Liver (tissue), 9 donors: ENCODE results near the gene DNAH1. TPM values are rescaled to one million over a fixed set of nuclear protein-coding genes. Genes with fewer than 3 reads are reported as not detected.

Experiments used
- DNase-seq: peaks from one replicate; pipeline ENCODE4 v3.0.0-alpha.2; 2017; ENCODE audit warnings: low spot score
- H3K27ac ChIP-seq, 2 donors: one replicate each; pipeline ENCODE4 v1.7.0; 2013; ENCODE audit warnings: inconsistent platforms in 2 of 2, low read length in 2 of 2, control low read depth in 1 of 2, low read depth in 1 of 2, mild to moderate bottlenecking in 1 of 2
- H3K27me3 ChIP-seq, 4 donors: one replicate each; pipeline versions ENCODE4 v1.6.1 to v1.7.0; 2013; ENCODE audit warnings: low read length in 3 of 4, inconsistent platforms in 1 of 4, mild to moderate bottlenecking in 1 of 4, moderate library complexity in 1 of 4; ENCODE audit not compliant: control insufficient read depth in 4 of 4, insufficient read depth in 4 of 4
- H3K36me3 ChIP-seq, 4 donors: one replicate each; pipeline versions ENCODE4 v1.6.1 to v1.7.0; 2013; ENCODE audit warnings: low read length in 3 of 4, mild to moderate bottlenecking in 3 of 4, low read depth in 1 of 4, moderate library complexity in 1 of 4; ENCODE audit not compliant: control insufficient read depth in 4 of 4, insufficient read depth in 3 of 4
- H3K4me1 ChIP-seq, 4 donors: one replicate each; pipeline versions ENCODE4 v1.6.1 to v1.7.0; 2013; ENCODE audit warnings: low read length in 3 of 4, mild to moderate bottlenecking in 3 of 4, moderate library complexity in 1 of 4; ENCODE audit not compliant: control insufficient read depth in 4 of 4, insufficient read depth in 4 of 4
- H3K4me3 ChIP-seq, 3 donors: one replicate each; pipeline versions ENCODE4 v1.6.1 to v1.7.0; 2013; ENCODE audit warnings: low read length in 3 of 3, control low read depth in 1 of 3, low read depth in 1 of 3, mild to moderate bottlenecking in 1 of 3
- H3K9ac ChIP-seq, 2 donors: one replicate each; pipeline ENCODE4 v1.7.0; 2013; ENCODE audit warnings: low read length in 2 of 2, mild to moderate bottlenecking in 2 of 2, moderate library complexity in 2 of 2, control low read depth in 1 of 2, low read depth in 1 of 2
- H3K9me3 ChIP-seq, 4 donors: one replicate each; pipeline versions ENCODE4 v1.6.1 to v1.7.0; 2013; ENCODE audit warnings: low read length in 3 of 4; ENCODE audit not compliant: control insufficient read depth in 4 of 4
- ATF3 ChIP-seq: IDR thresholded peaks from 2 replicates; pipeline ENCODE4 v1.6.1; 2016; ENCODE audit warnings: antibody characterized with exemption
- CTCF ChIP-seq: fragments of 150-350 bp; IDR thresholded peaks from 2 replicates; pipeline ENCODE4 v1.5.1; 2017; ENCODE audit warnings: improper control_type of control experiment, low read depth, low read length; ENCODE audit not compliant: missing input control
- EGR1 ChIP-seq, 2 donors: IDR thresholded peaks; 2 replicates each; pipeline ENCODE4 v1.6.1; 2016 to 2018; ENCODE audit warnings: antibody characterized with exemption in 2 of 2, low read depth in 2 of 2
- FOXA1 ChIP-seq: IDR thresholded peaks from 2 replicates; pipeline ENCODE4 v1.6.1; 2016; ENCODE audit warnings: antibody characterized with exemption
- FOXA2 ChIP-seq: IDR thresholded peaks from 2 replicates; pipeline ENCODE4 v1.6.1; 2016; ENCODE audit warnings: antibody characterized with exemption
- GABPA ChIP-seq, 2 donors: IDR thresholded peaks in 1 of 2; conservative IDR thresholded peaks in 1 of 2; 2 replicates each; pipeline ENCODE4 v1.6.1; 2016; ENCODE audit warnings: antibody characterized with exemption in 2 of 2, mild to moderate bottlenecking in 1 of 2, moderate library complexity in 1 of 2
- HNF4A ChIP-seq, 2 donors: conservative IDR thresholded peaks; 2 replicates each; pipeline ENCODE4 v1.6.1; 2016; ENCODE audit warnings: antibody characterized with exemption in 2 of 2, mild to moderate bottlenecking in 2 of 2
- HNF4G ChIP-seq: IDR thresholded peaks from 2 replicates; pipeline ENCODE4 v1.6.1; 2016; ENCODE audit warnings: antibody characterized with exemption
- JUND ChIP-seq, 2 donors: IDR thresholded peaks; 2 replicates each; pipeline ENCODE4 v1.6.1; 2016; ENCODE audit warnings: antibody characterized with exemption in 2 of 2
- MAX ChIP-seq: IDR thresholded peaks from 2 replicates; pipeline ENCODE4 v1.6.1; 2016; ENCODE audit warnings: antibody characterized with exemption
- NR2F2 ChIP-seq: IDR thresholded peaks from 2 replicates; pipeline ENCODE4 v1.6.1; 2016; ENCODE audit warnings: antibody characterized with exemption
- RAD21 ChIP-seq, 2 donors: IDR thresholded peaks; 2 replicates each; pipeline ENCODE4 v1.6.1; 2016; ENCODE audit warnings: antibody characterized with exemption in 2 of 2, mild to moderate bottlenecking in 2 of 2
- RXRA ChIP-seq, 2 donors: IDR thresholded peaks; 2 replicates each; pipeline ENCODE4 v1.6.1; 2017 to 2018; ENCODE audit warnings: antibody characterized with exemption in 2 of 2, mild to moderate bottlenecking in 1 of 2
- SP1 ChIP-seq: IDR thresholded peaks from 2 replicates; pipeline ENCODE4 v1.6.1; 2018; ENCODE audit warnings: antibody characterized with exemption, mild to moderate bottlenecking
- TAF1 ChIP-seq: conservative IDR thresholded peaks from 2 replicates; pipeline ENCODE4 v1.6.1; 2016; ENCODE audit warnings: antibody characterized with exemption, mild to moderate bottlenecking
- YY1 ChIP-seq: IDR thresholded peaks from 2 replicates; pipeline ENCODE4 v1.6.1; 2016; ENCODE audit warnings: antibody characterized with exemption, mild to moderate bottlenecking
- WGBS: extraction: QIAGEN DNeasy Blood & Tissue Kit; methylation state at CpG from one replicate; pipeline ENCODE4 v1.1.7; 2013; 5-methylcytosine and 5-hydroxymethylcytosine counted together
- polyA plus RNA-seq, 2 donors: library from polyadenylated mRNA; stranded (reverse) in 1 of 2; unstranded in 1 of 2; fragments of 200-250 nt in 1 of 2; fragments of >200 nt in 1 of 2; fragmentation: Nextera tagmentation in 1 of 2; extraction: Ambion mirVana in 1 of 2; gene quantifications; one replicate each; pipeline versions ENCODE4 v1.2.1 to v1.2.3, GENCODE V29; 2013 to 2015
- total RNA-seq, 2 donors: library from RNA; depleted of rRNA; stranded (reverse); fragments of >200 nt; gene quantifications; one replicate each; pipeline ENCODE4 v1.2.3, GENCODE V29; 2014
- TF ChIP-seq, protein P1 (sequence below): IDR thresholded peaks from 2 replicates; pipeline ENCODE4 v1.6.1; 2016; ENCODE audit warnings: antibody characterized with exemption
- TF ChIP-seq, protein P2 (sequence below): IDR thresholded peaks from 2 replicates; pipeline ENCODE4 v1.6.1; 2016; ENCODE audit warnings: antibody characterized with exemption, mild to moderate bottlenecking
- donor health status: healthy.
- donor health status: healthy.
- donor health status: healthy.
- donor health status: healthy.
- donor health status: healthy.

DNAH1 gene
- total and polyA plus RNA-seq, 4 donors: 1.5 to 6.0 (median 2.5) TPM

DNA sequence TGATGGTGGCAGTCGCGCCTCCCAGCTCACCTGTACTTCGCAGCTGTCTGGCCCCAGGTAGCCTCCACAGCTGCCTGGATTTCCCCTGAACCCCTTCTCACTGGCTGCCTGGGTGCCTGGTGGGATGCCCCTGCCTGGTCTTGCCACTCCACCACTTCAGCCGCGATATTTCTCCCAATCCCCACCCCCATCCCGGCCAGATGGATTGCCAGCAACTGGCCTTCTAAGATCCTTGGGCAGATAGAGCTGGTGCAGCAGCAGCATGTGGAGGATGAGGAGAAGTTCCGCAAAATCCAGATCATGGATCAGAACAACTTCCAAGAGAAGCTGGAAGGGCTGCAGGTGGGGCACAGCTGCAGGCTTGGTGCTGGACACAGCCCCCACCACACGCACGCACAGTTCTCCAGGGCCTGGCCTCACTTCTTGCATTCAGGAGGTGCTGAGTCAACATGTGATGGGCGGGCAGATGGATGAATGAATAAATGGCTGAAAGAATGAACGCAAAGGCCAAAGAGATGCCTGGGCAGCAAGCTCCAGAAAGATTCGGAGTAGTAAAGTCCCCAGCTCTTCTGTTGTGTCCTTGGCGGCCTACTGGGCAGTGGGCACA, 35.7 kb downstream of the DNAH1 start:
- Histone ChIP-seq H3K4me1 (no peaks in the 10 kb centered on the region), H3K27me3 (no peaks in the 10 kb centered on the region), H3K27ac (no peak overlapping the region), H3K9ac (no peak overlapping the region), H3K9me3 (no peaks in the 10 kb centered on the region), H3K36me3 (peaks cover 7 to 85% (median 25%) of the 10 kb centered on the region in 4 donors), H3K4me3 (no peak overlapping the region)
- DNase-seq: no peak
- TF ChIP-seq CTCF (no peak), JUND (IDR thresholded peaks at IDR 0.05) (no peak), YY1 (no peak)
- WGBS: 97% methylated on average over 13 of the region's 13 CpGs

- TF ChIP-seq, protein P1, sequence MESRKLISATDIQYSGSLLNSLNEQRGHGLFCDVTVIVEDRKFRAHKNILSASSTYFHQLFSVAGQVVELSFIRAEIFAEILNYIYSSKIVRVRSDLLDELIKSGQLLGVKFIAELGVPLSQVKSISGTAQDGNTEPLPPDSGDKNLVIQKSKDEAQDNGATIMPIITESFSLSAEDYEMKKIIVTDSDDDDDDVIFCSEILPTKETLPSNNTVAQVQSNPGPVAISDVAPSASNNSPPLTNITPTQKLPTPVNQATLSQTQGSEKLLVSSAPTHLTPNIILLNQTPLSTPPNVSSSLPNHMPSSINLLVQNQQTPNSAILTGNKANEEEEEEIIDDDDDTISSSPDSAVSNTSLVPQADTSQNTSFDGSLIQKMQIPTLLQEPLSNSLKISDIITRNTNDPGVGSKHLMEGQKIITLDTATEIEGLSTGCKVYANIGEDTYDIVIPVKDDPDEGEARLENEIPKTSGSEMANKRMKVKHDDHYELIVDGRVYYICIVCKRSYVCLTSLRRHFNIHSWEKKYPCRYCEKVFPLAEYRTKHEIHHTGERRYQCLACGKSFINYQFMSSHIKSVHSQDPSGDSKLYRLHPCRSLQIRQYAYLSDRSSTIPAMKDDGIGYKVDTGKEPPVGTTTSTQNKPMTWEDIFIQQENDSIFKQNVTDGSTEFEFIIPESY: no peak
- TF ChIP-seq RXRA (IDR thresholded peaks at IDR 0.05) (no peak), HNF4G (no peak), JUND (IDR thresholded peaks at IDR 0.05) (no peak), TAF1 (no peak), ATF3 (no peak), RAD21 (IDR thresholded peaks at IDR 0.05) (no peak), YY1 (no peak), SP1 (no peak), EGR1 (IDR thresholded peaks at IDR 0.05; ENCODE audit: low read depth in 2 of 2) (no peak), GABPA (IDR thresholded peaks at IDR 0.05 in 1 of 2, conservative IDR thresholded peaks at IDR 0.05 in 1 of 2) (no peak), MAX (no peak), NR2F2 (no peak), FOXA2 (no peak), HNF4A (conservative IDR thresholded peaks at IDR 0.05) (no peak), CTCF (no peak), FOXA1 (no peak)
- TF ChIP-seq, protein P2, sequence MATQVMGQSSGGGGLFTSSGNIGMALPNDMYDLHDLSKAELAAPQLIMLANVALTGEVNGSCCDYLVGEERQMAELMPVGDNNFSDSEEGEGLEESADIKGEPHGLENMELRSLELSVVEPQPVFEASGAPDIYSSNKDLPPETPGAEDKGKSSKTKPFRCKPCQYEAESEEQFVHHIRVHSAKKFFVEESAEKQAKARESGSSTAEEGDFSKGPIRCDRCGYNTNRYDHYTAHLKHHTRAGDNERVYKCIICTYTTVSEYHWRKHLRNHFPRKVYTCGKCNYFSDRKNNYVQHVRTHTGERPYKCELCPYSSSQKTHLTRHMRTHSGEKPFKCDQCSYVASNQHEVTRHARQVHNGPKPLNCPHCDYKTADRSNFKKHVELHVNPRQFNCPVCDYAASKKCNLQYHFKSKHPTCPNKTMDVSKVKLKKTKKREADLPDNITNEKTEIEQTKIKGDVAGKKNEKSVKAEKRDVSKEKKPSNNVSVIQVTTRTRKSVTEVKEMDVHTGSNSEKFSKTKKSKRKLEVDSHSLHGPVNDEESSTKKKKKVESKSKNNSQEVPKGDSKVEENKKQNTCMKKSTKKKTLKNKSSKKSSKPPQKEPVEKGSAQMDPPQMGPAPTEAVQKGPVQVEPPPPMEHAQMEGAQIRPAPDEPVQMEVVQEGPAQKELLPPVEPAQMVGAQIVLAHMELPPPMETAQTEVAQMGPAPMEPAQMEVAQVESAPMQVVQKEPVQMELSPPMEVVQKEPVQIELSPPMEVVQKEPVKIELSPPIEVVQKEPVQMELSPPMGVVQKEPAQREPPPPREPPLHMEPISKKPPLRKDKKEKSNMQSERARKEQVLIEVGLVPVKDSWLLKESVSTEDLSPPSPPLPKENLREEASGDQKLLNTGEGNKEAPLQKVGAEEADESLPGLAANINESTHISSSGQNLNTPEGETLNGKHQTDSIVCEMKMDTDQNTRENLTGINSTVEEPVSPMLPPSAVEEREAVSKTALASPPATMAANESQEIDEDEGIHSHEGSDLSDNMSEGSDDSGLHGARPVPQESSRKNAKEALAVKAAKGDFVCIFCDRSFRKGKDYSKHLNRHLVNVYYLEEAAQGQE: no peak
- Histone ChIP-seq H3K9me3 (no peaks in the 10 kb centered on the region), H3K9ac (no peak overlapping the region), H3K27ac (no peak overlapping the region), H3K27me3 (no peaks in the 10 kb centered on the region), H3K4me1 (no peaks in the 10 kb centered on the region), H3K4me3 (no peak overlapping the region), H3K36me3 (peaks cover 7 to 85% (median 26%) of the 10 kb centered on the region in 4 donors)
- 98% methylated on average over 9 of the region's 9 CpGs for WGBS
- no peak for DNase-seq
Observed at GRCh38 chr3:52352566-52352965, 36.4 kb downstream of the DNAH1 start.
